HG02642 (cell line): Measurements from ENCODE around the gene EIF3K.
"Not testable (repeated sequence)": the region's sequence is repeated elsewhere in the genome, so short reads cannot be mapped to it uniquely, and the experiment has no call there.

Experiments
- ATAC-seq: cut with Tn5 transposase; IDR thresholded peaks from one replicate; pipeline ENCODE4 v1.9.1; 2021; ENCODE audit warnings: mild to moderate bottlenecking; ENCODE audit not compliant: unreplicated experiment, poor library complexity

EIF3K gene

GRCh38 chr19:38618590-38619360 lies at the start of gene EIF3K:
EIF3K (plus strand) TSS chr19:38619188; CDS start chr19:38619269, 81 bp downstream.
- peak; percentile 71 for ATAC-seq

- no peak for ATAC-seq
These were observed 49.5 kb upstream of the EIF3K start for GRCh38 chr19:38569368-38569983.

GRCh38 chr19:38571682-38572081 lies 47.3 kb upstream of the EIF3K start:
- no peak for ATAC-seq

- ATAC-seq: no peak
These were observed 41.2 kb upstream of the EIF3K start for GRCh38 chr19:38577826-38578225.

- not testable (repeated sequence) for ATAC-seq
These were observed 39.7 kb upstream of the EIF3K start for GRCh38 chr19:38579304-38579703.

- ATAC-seq: no peak
These were observed 38.9 kb upstream of the EIF3K start for GRCh38 chr19:38580080-38580479.

GRCh38 chr19:38583219-38583984 lies 35.6 kb upstream of the EIF3K start:
- ATAC-seq: peak; percentile 78

GRCh38 chr19:38583985-38584305 lies 35.0 kb upstream of the EIF3K start:
- no peak for ATAC-seq

- no peak for ATAC-seq
These were observed 31.4 kb upstream of the EIF3K start for GRCh38 chr19:38587562-38587961.

GRCh38 chr19:38588041-38588440 lies 30.9 kb upstream of the EIF3K start:
- ATAC-seq: no peak

GRCh38 chr19:38592940-38593339 lies 26.0 kb upstream of the EIF3K start:
- no peak for ATAC-seq

GRCh38 chr19:38596057-38596981 lies 22.7 kb upstream of the EIF3K start:
- ATAC-seq: no peak

GRCh38 chr19:38597075-38597474 lies 21.9 kb upstream of the EIF3K start:
- ATAC-seq: no peak

GRCh38 chr19:38599722-38600121 lies 19.3 kb upstream of the EIF3K start:
- no peak for ATAC-seq

GRCh38 chr19:38602856-38603255 lies 16.1 kb upstream of the EIF3K start:
- ATAC-seq: not testable (repeated sequence)

GRCh38 chr19:38606131-38606530 lies 12.9 kb upstream of the EIF3K start:
- ATAC-seq: no peak

- no peak for ATAC-seq
These were observed 4.7 kb upstream of the EIF3K start for GRCh38 chr19:38614289-38614688.

GRCh38 chr19:38615007-38615581 lies 3.9 kb upstream of the EIF3K start:
- ATAC-seq: no peak

GRCh38 chr19:38616265-38616664 lies 2.7 kb upstream of the EIF3K start:
- no peak for ATAC-seq

- no peak for ATAC-seq
These were observed 1.7 kb upstream of the EIF3K start for GRCh38 chr19:38617283-38617763.
